ENCODE results near the gene ABCB9. TPM values are rescaled to one million over a fixed set of nuclear protein-coding genes. Genes with fewer than 3 reads are reported as not detected.

Gene ABCB9
- total RNA-seq, 4 donors from 2014 or later, result 1.7 to 6.2 (median 4.2) TPM

DNA sequence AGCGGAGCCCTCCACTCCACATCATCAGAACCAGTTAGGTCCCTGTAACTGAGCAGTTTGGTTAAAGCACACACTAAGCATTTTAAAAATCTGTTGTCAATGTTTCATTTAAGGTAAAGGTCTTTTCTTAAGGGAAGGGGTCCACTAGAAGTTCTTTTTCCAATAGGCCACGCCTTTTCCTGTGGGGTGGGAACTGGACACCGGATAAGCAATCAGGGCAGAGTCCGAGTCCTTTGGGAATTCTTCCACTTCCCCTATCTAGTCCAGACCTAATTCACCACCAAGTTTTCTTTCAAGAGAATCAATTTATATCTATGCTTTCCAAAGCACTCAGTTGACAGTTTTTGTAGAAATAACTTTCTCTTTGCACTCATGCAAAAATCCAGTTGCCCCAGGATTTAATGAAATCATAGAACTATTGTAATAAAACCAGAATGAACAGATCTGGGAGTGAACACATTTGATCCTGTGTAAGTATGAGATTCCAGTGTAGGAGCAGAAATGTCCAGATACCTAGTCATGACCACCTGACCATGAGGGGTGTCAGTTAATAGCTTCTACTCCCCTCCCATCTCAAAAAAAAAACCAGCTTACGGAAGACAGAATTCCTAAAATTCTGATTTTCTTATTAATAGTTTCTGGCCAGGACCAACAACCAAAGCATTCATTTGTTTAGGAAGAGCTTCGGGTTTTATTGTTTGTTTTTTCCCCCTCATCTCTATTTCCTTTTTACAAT lies 82.0 kb downstream of the ABCB9 start:
- intact Hi-C loops (cut with DNase I), result no loop called here
- Histone ChIP-seq H3K4me1 (peaks cover 70 to 88% (median 76%) of the 10 kb centered on the region in 4 donors), H3K36me3 (no peaks in the 10 kb centered on the region), H3K9me3 (no peaks in the 10 kb centered on the region), H3K27me3 (no peaks in the 10 kb centered on the region), H3K27ac (replicated peaks in 1 of 4) (peak overlapping the region in 3 of 4 donors; percentile 2 to 38 (median 16)), H3K4me3 (no peak overlapping the region)
- WGBS, result 63% methylated on average over 6 of the region's 6 CpGs
- no peak for DNase-seq (ENCODE audit: extremely low spot score)
- TF ChIP-seq POLR2A (IDR thresholded peaks at IDR 0.05; ENCODE audit: low read depth), result no peak
- TF ChIP-seq POLR2AphosphoS5 (IDR thresholded peaks at IDR 0.05), result no peak
- TF ChIP-seq, protein P1, sequence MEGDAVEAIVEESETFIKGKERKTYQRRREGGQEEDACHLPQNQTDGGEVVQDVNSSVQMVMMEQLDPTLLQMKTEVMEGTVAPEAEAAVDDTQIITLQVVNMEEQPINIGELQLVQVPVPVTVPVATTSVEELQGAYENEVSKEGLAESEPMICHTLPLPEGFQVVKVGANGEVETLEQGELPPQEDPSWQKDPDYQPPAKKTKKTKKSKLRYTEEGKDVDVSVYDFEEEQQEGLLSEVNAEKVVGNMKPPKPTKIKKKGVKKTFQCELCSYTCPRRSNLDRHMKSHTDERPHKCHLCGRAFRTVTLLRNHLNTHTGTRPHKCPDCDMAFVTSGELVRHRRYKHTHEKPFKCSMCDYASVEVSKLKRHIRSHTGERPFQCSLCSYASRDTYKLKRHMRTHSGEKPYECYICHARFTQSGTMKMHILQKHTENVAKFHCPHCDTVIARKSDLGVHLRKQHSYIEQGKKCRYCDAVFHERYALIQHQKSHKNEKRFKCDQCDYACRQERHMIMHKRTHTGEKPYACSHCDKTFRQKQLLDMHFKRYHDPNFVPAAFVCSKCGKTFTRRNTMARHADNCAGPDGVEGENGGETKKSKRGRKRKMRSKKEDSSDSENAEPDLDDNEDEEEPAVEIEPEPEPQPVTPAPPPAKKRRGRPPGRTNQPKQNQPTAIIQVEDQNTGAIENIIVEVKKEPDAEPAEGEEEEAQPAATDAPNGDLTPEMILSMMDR (IDR thresholded peaks at IDR 0.05), result no peak
- no peak for TF ChIP-seq EP300 (IDR thresholded peaks at IDR 0.05)

- Histone ChIP-seq H3K4me1 (peaks cover 64 to 88% (median 76%) of the 10 kb centered on the region in 4 donors), H3K9me3 (no peaks in the 10 kb centered on the region), H3K4me3 (no peak overlapping the region), H3K27ac (replicated peaks in 1 of 4) (no peak overlapping the region), H3K36me3 (no peaks in the 10 kb centered on the region), H3K27me3 (no peaks in the 10 kb centered on the region)
- intact Hi-C loops (cut with DNase I), result no loop called here
- TF ChIP-seq, protein P1 (IDR thresholded peaks at IDR 0.05), result no peak
- TF ChIP-seq POLR2AphosphoS5 (IDR thresholded peaks at IDR 0.05) (no peak), EP300 (IDR thresholded peaks at IDR 0.05) (no peak), POLR2A (IDR thresholded peaks at IDR 0.05; ENCODE audit: low read depth) (no peak)
- WGBS, result 72% methylated on average over 11 of the region's 11 CpGs
- DNase-seq (ENCODE audit: extremely low spot score), result no peak
Measured at GRCh38 chr12:122882908-122883558, 83.2 kb downstream of the ABCB9 start.

- no peak for DNase-seq (ENCODE audit: extremely low spot score)
- H3K36me3 ChIP-seq, result no peaks in the 10 kb centered on the region
- TF ChIP-seq EP300 (IDR thresholded peaks at IDR 0.05) (no peak), POLR2AphosphoS5 (IDR thresholded peaks at IDR 0.05) (peak in 1 of 2 donors; percentile 14), POLR2A (IDR thresholded peaks at IDR 0.05; ENCODE audit: low read depth) (no peak)
- TF ChIP-seq, protein P1 (IDR thresholded peaks at IDR 0.05), result peak; percentile 27 to 47 (median 42)
- H3K4me3 ChIP-seq, result no peak overlapping the region
- WGBS, result 43% methylated on average over 8 of the region's 8 CpGs
- H3K9me3 ChIP-seq, result no peaks in the 10 kb centered on the region
- peaks cover 62 to 89% (median 80%) of the 10 kb centered on the region in 4 donors for H3K4me1 ChIP-seq
- H3K27me3 ChIP-seq, result no peaks in the 10 kb centered on the region
- peak overlapping the region; percentile 23 to 57 (median 37) for H3K27ac ChIP-seq (replicated peaks in 1 of 4)
- intact Hi-C loops (cut with DNase I), result no loop called here
Measured at GRCh38 chr12:122880668-122881067, 85.6 kb downstream of the ABCB9 start.

GRCh38 chr12:122880155-122880667 lies 86.1 kb downstream of the ABCB9 start:
- no peaks in the 10 kb centered on the region for H3K27me3 ChIP-seq
- H3K4me1 ChIP-seq, result peaks cover 67 to 93% (median 85%) of the 10 kb centered on the region in 4 donors
- peak overlapping the region; percentile 23 to 57 (median 38) for H3K27ac ChIP-seq (replicated peaks in 1 of 4)
- intact Hi-C loops (cut with DNase I), result no loop called here
- H3K4me3 ChIP-seq, result no peak overlapping the region
- no peaks in the 10 kb centered on the region for H3K36me3 ChIP-seq
- DNase-seq (ENCODE audit: extremely low spot score), result no peak
- 66% methylated on average over 10 of the region's 10 CpGs for WGBS
- H3K9me3 ChIP-seq, result no peaks in the 10 kb centered on the region
- no peak for TF ChIP-seq POLR2AphosphoS5 (IDR thresholded peaks at IDR 0.05)
- TF ChIP-seq EP300 (IDR thresholded peaks at IDR 0.05), result no peak
- TF ChIP-seq, protein P1 (IDR thresholded peaks at IDR 0.05), result no peak
- TF ChIP-seq POLR2A (IDR thresholded peaks at IDR 0.05; ENCODE audit: low read depth), result no peak

Small RNA genes within 50 kb of the gene (small RNA-seq; reads per million reads assigned to genes)
- 0 reads per million in 3 donors for gene ARL6IP4
- gene MIR4304, result 0 reads per million in 3 donors

Other genes starting within 250 kb of the ABCB9 start
- gene HCAR3, start 249.7 kb downstream of the ABCB9 start, total RNA-seq, result under 1 TPM in 1 of 4 donors, not detected in 3; 0.50 TPM
- under 1 TPM in 1 of 4 donors, not detected in 3; 0.13 TPM for gene HCAR1, start 235.6 kb downstream of the ABCB9 start, total RNA-seq
- 10 to 100 TPM; 20.7 to 32.1 (median 23.7) TPM for gene DENR, start 213.6 kb downstream of the ABCB9 start, total RNA-seq
- under 1 TPM; 0.17 to 0.50 (median 0.40) TPM for gene CCDC62, start 191.9 kb downstream of the ABCB9 start, total RNA-seq
- 10 to 100 TPM; 13.3 to 38.3 (median 23.7) TPM for gene HIP1R, start 131.0 kb downstream of the ABCB9 start, total RNA-seq
- 10 to 100 TPM; 21.2 to 52.4 (median 38.1) TPM for gene VPS37B, start 70.3 kb downstream of the ABCB9 start, total RNA-seq
- 10 to 100 TPM in 2 of 4 donors, 1 to 10 TPM in 2; 5.6 to 15.3 (median 8.6) TPM for gene OGFOD2, start 8.8 kb upstream of the ABCB9 start, total RNA-seq
- 100 to 1,000 TPM; 262 to 318 (median 288) TPM for gene ARL6IP4, start 14.2 kb upstream of the ABCB9 start, total RNA-seq
- 10 to 100 TPM; 10.4 to 24.4 (median 13.3) TPM for gene PITPNM2, start 184.6 kb upstream of the ABCB9 start, total RNA-seq

Measured in esophagus muscularis mucosa (tissue), 4 donors.